Motor neuron (in vitro differentiated cells): Measurements from ENCODE around the gene ADGRL1. TPM values are rescaled to one million over a fixed set of nuclear protein-coding genes. Genes with fewer than 3 reads are reported as not detected.

ENCODE experiments used
- ATAC-seq, 8 experiments: fragments of 200-7000 bp; cut with Tn5 transposase; replicated peaks in 6 of 8; 2 replicates each; pipeline ENCODE4 v1.8.0; 2021; ENCODE audit warnings: mild to moderate bottlenecking in 8 of 8, moderate library complexity in 8 of 8
- H3K27ac ChIP-seq, 2 donors: fragments of 250-450 bp; sonication (Bioruptor Pico); 2 replicates each; pipeline ENCODE4 v1.9.0; 2021; ENCODE audit warnings: antibody characterized with exemption in 2 of 2, mild to moderate bottlenecking in 2 of 2, moderate library complexity in 1 of 2
- H3K4me1 ChIP-seq, 2 donors: fragments of 250-450 bp; sonication (Bioruptor Pico); replicated peaks in 1 of 2; 2 replicates each; pipeline ENCODE4 v1.6.1; 2021; ENCODE audit warnings: antibody characterized with exemption in 2 of 2, mild to moderate bottlenecking in 2 of 2, moderate library complexity in 1 of 2
- H3K4me3 ChIP-seq, 5 donors: fragments of 250-450 bp; sonication (Bioruptor Pico); 2 replicates each; pipeline ENCODE4 v1.9.0; 2021; ENCODE audit warnings: antibody characterized with exemption in 5 of 5, mild to moderate bottlenecking in 5 of 5, moderate library complexity in 4 of 5
- WGBS, 10 experiments: fragments of 450-650 bp; shearing (Covaris generic); methylation state at CpG; one replicate each; pipeline ENCODE4 v1.0.0; 2022; 5-methylcytosine and 5-hydroxymethylcytosine counted together
- in situ Hi-C, 9 experiments: fragments of 400-800 bp; cut with MboI; loops; one replicate each; pipeline ENCODE4 v1.15.0; 2021; ENCODE audit warnings: low sequenced_read_pairs in 9 of 9, low pct_unique_long_range_greater_than_20kb in 2 of 9; ENCODE audit not compliant: unreplicated experiment in 9 of 9
- total RNA-seq, 8 experiments: library from RNA; unstranded; fragments of 300-600 nt; gene quantifications; 2 replicates each; pipeline versions ENCODE4 v1.2.3 to v1.2.4, GENCODE V29; 2022

The ADGRL1 gene
- total RNA-seq, 8 experiments from 2014 or later, result 26.8 to 40.7 (median 33.2) TPM

DNA sequence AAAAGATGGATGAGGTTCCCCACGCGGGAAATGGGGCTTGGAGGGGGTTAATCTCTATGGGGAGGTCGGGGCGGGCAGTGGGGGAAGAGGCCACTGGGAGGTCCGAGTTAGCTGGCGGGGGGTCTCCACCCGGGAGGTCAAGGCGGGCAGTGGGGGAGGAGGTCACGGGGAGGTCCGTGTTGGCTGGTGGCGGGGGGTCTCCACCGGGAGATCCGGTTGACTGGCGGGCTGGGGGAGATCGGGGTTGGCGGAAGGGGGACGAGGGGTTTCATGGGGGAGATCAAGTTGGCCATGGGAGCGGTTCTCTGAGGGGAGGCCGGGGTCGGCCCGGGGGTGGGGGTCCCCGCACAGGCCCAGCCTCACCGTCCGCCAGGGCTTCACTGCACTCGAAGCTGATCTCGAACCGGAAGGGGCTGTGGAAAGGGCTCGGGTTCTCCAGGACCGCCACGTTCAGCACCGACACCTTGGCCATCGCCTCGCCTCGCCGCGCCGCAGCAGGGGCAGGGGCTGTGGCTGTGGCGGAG, 69.9 kb downstream of the ADGRL1 start:
- in situ Hi-C loops, result loop anchor here in 2 of 9 experiments (25.0 kb wide), 2 partner anchors 201 to 276 kb away; partner anchors contain the start of gene DDX39A (in 1 of the 2)
- Histone ChIP-seq H3K27ac (no peak overlapping the region), H3K4me1 (peaks cover 0 to 16% of the 10 kb centered on the region in 2 donors), H3K4me3 (peak overlapping the region; percentile 34 to 52 (median 48))
- WGBS, 10 experiments, result no CpG with 5 or more reads among the region's 38 CpGs
- no peak for ATAC-seq

DNA sequence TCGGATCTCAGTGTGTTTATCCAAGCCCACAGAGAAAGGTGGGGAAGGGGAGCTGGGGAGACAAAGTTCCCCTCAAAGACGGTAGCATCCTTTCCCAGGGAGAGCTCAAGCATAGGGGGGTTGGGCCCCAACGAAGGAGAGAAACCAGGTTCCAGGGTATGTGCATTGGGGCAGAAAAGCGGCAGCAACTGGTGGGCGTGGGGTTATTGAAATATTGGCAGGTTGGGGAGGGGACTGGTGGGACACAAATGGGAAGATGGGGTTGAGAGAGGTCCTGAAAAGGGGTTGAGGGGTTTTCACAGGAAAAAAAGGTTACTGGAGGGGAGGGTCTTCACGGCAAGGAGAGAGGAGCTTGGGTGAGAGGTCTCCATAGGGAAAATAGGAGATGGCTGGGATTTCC, 70.6 kb downstream of the ADGRL1 start:
- Histone ChIP-seq H3K4me1 (peaks cover 0 to 16% of the 10 kb centered on the region in 2 donors), H3K4me3 (peak overlapping the region in 1 of 5 donors; percentile 50), H3K27ac (no peak overlapping the region)
- no peak for ATAC-seq
- in situ Hi-C loops, result loop anchor here in 2 of 9 experiments (25.0 kb wide), 2 partner anchors 202 to 277 kb away; partner anchors contain the start of gene DDX39A (in 1 of the 2)
- 0 to 42% (median 22%) methylated on average over 1 to 4 of the region's 6 CpGs; no CpG with 5 or more reads in 4 of the 10 experiments for WGBS, 10 experiments

DNA sequence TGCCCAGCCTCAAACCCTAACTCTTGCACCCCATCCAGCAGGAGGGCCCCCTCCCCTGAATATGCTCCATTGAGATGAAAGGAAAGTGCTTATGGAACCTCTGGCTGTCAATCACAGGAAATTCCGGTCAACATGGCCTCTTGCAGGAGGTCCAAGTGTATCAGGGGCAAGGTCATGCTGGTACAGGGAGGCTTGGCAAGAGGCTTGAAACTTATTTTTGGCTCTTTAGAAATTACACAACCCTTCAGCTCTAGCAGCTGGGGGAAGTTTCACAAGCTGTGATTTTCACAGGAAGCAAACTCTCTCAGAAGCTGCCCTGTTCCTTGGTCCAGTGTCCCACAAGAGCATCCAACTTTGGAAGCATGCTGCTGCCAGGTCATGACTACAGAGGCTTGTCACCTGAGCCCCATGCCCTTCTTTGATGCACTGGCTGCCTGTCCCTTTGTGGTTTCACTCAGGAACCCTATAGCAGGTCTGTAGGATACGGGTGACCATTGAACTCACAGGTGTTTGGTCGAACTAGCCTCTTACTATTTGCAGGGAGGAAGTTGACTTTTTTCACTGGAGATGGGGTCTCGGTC, 78.0 kb downstream of the ADGRL1 start:
- H3K4me3 ChIP-seq, result no peak overlapping the region
- H3K4me1 ChIP-seq, result no peaks in the 10 kb centered on the region
- H3K27ac ChIP-seq, result no peak overlapping the region
- in situ Hi-C loops, result loop anchor here in 2 of 9 experiments (25.0 kb wide), 2 partner anchors 209 to 284 kb away; partner anchors contain the start of gene DDX39A (in 1 of the 2)
- no peak for ATAC-seq
- 0 to 100% (median 80%) methylated on average over 1 to 3 of the region's 4 CpGs; no CpG with 5 or more reads in 5 of the 10 experiments for WGBS, 10 experiments

DNA sequence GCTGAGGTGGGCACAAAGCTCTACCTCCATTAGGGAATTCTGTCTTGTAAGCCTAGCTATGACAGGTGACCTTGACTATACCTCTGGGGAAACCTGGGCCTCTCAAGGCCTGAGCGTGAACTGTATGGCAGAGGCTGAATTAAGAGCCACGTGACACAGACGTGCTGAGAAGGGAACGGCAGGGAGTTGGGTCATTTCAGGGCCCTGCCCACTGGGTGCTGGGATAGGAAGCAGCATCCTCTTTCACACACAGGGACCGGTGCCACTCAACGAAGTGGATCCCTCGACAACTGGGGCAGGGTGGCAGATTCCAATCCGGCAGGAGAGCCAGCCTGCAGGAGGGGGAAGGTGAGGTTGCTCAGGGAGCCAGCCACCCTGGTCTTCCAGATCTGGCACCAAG, 78.8 kb downstream of the ADGRL1 start:
- ATAC-seq, result no peak
- in situ Hi-C loops, result loop anchor here in 2 of 9 experiments (25.0 kb wide), 2 partner anchors 210 to 285 kb away; partner anchors contain the start of gene DDX39A (in 1 of the 2)
- Histone ChIP-seq H3K27ac (no peak overlapping the region), H3K4me3 (no peak overlapping the region), H3K4me1 (no peaks in the 10 kb centered on the region)
- WGBS, 10 experiments, result 76 to 100% (median 86%) methylated on average over 1 to 7 of the region's 8 CpGs; no CpG with 5 or more reads in 5 of the 10 experiments

DNA sequence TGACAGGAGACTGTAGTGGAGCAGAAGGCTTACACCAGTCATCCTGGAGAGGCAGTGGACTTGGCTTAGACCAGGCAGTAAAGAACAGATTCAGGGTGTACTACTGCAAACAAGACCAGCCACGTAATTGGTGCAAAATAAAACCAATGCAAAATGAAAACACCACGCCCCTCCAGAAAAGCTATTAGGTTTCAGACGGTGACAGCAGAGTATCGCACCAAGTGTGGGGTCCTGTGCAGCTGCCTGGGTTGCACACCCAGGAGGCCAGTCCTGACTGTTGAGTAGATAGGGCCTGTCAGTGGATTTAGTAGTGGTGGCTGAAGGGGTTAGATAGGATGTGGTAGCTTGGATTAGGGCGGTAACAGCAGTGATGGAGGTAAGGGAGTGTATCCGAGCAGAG, 83.0 kb downstream of the ADGRL1 start:
- Histone ChIP-seq H3K4me3 (no peak overlapping the region), H3K4me1 (peaks cover 12 to 15% of the 10 kb centered on the region in 2 donors), H3K27ac (no peak overlapping the region)
- in situ Hi-C loops, result no loop called here
- 60 to 100% (median 95%) methylated on average over 1 to 6 of the region's 6 CpGs; no CpG with 5 or more reads in 6 of the 10 experiments for WGBS, 10 experiments
- ATAC-seq, result no peak

DNA sequence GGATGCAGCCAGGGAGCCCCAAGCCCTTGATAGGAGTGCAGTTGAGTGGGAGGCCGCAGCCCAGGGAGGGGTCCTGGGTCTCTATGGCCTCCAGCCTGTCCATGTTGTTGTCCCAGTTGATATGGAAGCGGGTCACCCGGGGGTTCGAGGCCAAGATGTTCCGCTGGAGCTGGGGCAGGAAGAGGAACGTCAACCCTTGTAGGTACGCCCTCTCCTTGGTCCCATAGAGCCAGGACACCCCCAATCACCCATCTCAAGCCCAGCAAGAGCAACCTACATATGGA, 85.5 kb downstream of the ADGRL1 start:
- Histone ChIP-seq H3K4me1 (peaks cover 21 to 22% of the 10 kb centered on the region in 2 donors), H3K4me3 (no peak overlapping the region), H3K27ac (peak overlapping the region in 1 of 2 donors; percentile 93)
- in situ Hi-C loops, result no loop called here
- ATAC-seq, result no peak
- WGBS, 10 experiments, result 92% methylated on average over 4 of the region's 7 CpGs; no CpG with 5 or more reads in 9 of the 10 experiments

DNA sequence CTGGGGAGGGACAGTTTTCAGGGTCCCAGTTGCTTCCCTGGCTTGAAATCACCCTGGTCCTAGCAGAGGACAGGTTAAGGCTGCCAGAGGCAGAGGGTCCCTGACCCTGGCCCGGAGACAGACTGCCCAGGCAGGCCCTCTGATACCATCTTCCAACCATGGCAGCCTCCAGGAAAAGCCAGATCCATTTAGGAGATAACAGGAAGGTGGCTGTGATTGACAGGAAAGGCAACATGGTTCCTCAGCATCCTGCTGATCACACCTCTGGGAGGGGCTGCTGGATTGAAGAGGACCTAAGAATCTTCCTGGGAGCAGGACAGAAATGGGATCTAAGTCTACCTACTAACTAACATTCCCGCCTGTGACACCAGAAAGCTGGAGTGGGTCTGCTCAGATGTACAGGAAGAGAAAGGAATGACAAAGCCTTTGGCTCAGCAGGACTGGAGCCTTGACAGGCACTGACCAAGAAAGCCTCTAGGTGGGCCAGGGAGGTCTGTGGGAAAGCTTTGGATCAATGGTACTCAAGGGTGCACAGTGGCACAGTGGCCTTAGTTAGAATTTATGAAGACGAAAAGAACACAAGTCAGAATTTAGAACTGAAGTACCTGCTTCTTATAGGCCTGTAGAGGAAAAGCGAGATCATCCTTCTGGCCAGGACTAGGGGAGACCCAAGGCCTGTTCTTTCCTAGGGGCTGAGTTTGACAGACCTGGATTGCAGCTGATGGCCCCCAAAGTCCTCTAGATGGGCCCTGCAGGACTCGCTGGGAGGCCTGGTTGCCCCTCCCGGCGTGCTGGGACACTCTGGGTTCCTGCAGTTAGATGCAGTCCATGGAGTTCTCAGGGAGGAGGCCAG, 86.1 kb downstream of the ADGRL1 start:
- Histone ChIP-seq H3K4me1 (peaks cover 21 to 22% of the 10 kb centered on the region in 2 donors), H3K27ac (peak overlapping the region in 1 of 2 donors; percentile 93), H3K4me3 (no peak overlapping the region)
- ATAC-seq, result no peak
- WGBS, 10 experiments, result 80 to 100% (median 98%) methylated on average over 1 to 6 of the region's 7 CpGs; no CpG with 5 or more reads in 2 of the 10 experiments
- in situ Hi-C loops, result no loop called here

DNA sequence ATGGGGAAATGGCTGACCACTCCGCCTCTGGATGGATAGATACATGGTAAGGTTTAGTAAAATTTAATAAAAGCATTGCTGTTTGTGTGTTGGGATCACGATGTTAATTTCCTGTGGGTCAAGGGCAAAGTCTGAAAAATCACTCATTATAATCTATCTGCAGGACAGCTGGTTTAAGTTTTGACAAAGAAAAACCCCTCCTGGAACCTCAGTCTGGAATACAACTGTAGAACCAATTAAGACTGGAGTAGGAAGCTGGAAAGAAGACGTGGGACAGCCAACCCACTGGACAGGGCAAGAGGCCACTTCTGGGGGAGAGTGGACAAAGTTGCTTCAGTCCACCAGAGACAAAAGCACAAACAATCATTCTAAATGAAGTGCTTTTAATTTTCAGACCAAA, 86.8 kb downstream of the ADGRL1 start:
- H3K4me3 ChIP-seq, result peak overlapping the region in 4 of 5 donors; percentile 37 to 87 (median 46)
- no peak for ATAC-seq
- WGBS, 10 experiments, result 34 to 100% (median 79%) methylated on average over 1 to 3 of the region's 3 CpGs; no CpG with 5 or more reads in 3 of the 10 experiments
- H3K27ac ChIP-seq, result peak overlapping the region; percentile 84 to 93
- in situ Hi-C loops, result no loop called here
- H3K4me1 ChIP-seq, result peaks cover 21 to 22% of the 10 kb centered on the region in 2 donors

DNA sequence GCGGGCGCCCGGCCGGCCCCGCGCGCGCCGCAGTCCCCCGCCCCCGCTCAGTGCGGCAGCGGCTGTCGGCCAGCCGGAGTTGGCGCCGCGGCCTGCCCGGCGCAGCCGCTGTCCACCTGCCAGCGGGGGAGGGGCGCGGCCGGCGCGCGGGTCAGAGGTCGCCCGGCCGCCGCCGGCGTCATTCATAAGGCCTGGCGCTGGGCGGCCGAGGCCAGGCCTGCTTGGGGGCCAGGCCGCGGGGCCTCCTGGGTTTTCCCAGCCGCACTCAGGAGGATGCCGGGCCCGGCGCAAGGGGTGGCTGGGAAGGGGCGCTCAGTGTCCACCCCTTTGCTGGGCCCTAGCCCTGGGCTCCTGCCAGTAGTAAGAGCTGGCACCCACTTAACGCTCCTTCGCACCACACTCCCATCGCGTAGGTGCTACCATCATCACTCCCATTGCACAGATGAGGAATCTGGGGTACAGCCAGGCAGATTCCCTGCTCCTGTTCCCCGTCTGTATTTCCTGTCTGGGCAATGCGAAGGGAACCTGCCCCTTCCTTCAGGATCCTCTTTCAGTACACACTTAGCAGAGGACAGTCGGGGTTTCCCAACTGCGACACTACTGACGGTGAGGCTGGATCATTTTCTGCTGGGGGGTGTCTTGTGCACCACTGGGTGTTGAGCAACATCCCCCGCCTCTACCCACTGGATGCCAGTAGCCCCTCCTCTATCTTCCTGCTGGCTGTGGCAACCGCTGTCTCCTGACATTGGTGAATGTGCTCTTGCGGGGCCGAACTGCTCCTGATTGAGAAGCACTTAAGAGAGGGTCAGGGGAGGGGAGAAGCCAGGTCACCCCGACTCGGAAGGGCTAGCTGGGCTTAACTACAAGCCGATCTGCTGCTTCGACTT, 87.6 kb downstream of the ADGRL1 start:
- peaks cover 22 to 27% of the 10 kb centered on the region in 2 donors for H3K4me1 ChIP-seq
- H3K4me3 ChIP-seq, result peak overlapping the region; percentile 37 to 87 (median 43)
- in situ Hi-C loops, result no loop called here
- 0 to 30% (median 17%) methylated on average over 3 to 10 of the region's 61 CpGs; no CpG with 5 or more reads in 4 of the 10 experiments for WGBS, 10 experiments
- H3K27ac ChIP-seq, result peak overlapping the region; percentile 84 to 93
- ATAC-seq, result peak in 5 of 8 experiments; percentile 0 to 55 (median 6)

DNA sequence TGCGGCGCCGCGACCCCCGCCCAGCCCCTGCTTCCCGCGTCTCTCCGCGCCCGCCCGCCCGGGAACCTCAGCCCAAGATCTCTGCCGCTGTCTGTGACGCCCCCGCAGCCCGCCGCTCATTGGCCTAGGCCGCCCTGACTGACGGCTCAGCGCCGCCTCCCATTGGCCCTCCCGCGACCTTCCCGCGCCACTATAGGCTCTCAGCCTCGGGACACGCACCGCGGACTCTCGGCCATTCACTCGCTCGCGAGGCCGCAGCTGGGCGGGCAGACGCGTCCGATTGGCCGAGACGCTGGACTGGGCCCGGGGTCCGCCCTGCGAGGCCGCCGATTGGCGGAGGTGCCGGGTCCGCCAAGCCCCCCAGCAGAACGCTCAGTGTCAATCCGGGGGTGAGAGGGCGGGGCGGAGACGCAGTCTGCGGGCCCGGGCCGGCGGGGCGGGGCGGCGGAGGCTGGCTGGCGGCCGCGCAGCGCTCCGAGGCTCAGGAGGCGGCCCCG, 88.3 kb downstream of the ADGRL1 start, which contains the start of gene PRKACA:
PRKACA (minus strand) TSS at position 95 of the 497 bp plus-strand sequence. CDS start 215 bp downstream, outside the sequence.
- ATAC-seq, result peak; percentile 85 to 96 (median 89)
- in situ Hi-C loops, result no loop called here
- Histone ChIP-seq H3K4me3 (peak within 1 kb of the TSS; percentile 69 to 87 (median 79)), H3K4me1 (peaks cover 29 to 34% of the 10 kb centered on the region in 2 donors), H3K27ac (peak within 1 kb of the TSS; percentile 84 to 93)
- WGBS, 10 experiments, result no CpG with 5 or more reads among the region's 67 CpGs

DNA sequence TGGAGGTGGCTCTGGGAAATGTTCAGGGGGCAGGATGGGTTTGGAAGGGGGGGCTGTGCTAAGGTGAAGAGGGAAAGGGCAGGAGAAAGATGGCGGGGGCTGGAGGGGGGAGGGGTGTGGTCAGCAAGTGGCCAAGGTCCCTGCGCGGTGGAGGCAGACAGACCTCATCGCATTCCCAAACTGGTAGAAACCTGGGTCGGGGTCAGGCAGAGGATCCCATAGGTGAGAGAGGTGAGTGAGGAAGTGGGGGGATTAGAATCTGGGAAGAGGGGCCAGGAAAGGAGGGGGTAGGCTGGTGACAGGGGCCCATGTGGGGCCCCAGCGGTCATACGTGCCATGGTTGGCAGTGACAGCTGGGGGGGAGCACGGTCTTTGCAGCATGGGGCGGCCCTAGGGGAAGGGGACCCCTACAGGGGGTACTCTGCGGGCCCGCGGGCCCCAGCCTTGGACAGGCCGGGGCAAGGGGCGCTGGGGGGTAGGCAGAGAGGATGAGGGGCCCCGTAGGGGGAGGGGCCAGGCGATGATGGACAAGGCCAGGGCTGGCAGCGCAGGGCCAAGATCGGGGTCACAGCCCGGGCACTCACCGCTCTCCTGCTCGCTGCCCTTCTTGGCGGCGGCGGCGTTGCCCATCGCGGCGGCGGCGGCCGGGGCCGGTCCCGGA, 88.9 kb downstream of the ADGRL1 start:
- ATAC-seq, result peak; percentile 1 to 41 (median 10)
- peaks cover 33 to 39% of the 10 kb centered on the region in 2 donors for H3K4me1 ChIP-seq
- H3K27ac ChIP-seq, result peak overlapping the region; percentile 75 to 88
- WGBS, 10 experiments, result no CpG with 5 or more reads among the region's 33 CpGs
- in situ Hi-C loops, result no loop called here
- H3K4me3 ChIP-seq, result peak overlapping the region; percentile 69 to 87 (median 79)
